HG02884 (cell line): ENCODE measurements around the gene MACO1.
"Not testable (repeated sequence)": the region's sequence is repeated elsewhere in the genome, so short reads cannot be mapped to it uniquely, and the experiment has no call there.

Experiments
- ATAC-seq: cut with Tn5 transposase; IDR thresholded peaks from one replicate; pipeline ENCODE4 v1.9.1; 2021; ENCODE audit warnings: mild to moderate bottlenecking, moderate library complexity; ENCODE audit not compliant: unreplicated experiment

The MACO1 gene

GRCh38 chr1:25451908-25452307, 21.2 kb downstream of the MACO1 start:
- ATAC-seq: no peak

- ATAC-seq: no peak
Measured at GRCh38 chr1:25456502-25456901, 25.8 kb downstream of the MACO1 start.

- ATAC-seq: no peak
Measured at GRCh38 chr1:25458541-25459298, 28.0 kb downstream of the MACO1 start.

- no peak for ATAC-seq
Measured at GRCh38 chr1:25460020-25460419, 29.3 kb downstream of the MACO1 start.

- not testable (repeated sequence) for ATAC-seq
Measured at GRCh38 chr1:25460816-25461215, 30.1 kb downstream of the MACO1 start.

GRCh38 chr1:25461849-25462248, 31.2 kb downstream of the MACO1 start:
- ATAC-seq: no peak

- ATAC-seq: no peak
Measured at GRCh38 chr1:25462732-25463131, 32.0 kb downstream of the MACO1 start.

- no peak for ATAC-seq
Measured at GRCh38 chr1:25467193-25467592, 36.5 kb downstream of the MACO1 start.

- ATAC-seq: no peak
Measured at GRCh38 chr1:25467616-25468015, 36.9 kb downstream of the MACO1 start.

GRCh38 chr1:25468033-25468432, 37.3 kb downstream of the MACO1 start:
- no peak for ATAC-seq

GRCh38 chr1:25469177-25469576, 38.5 kb downstream of the MACO1 start:
- no peak for ATAC-seq

GRCh38 chr1:25472471-25472870, 41.8 kb downstream of the MACO1 start:
- ATAC-seq: no peak

GRCh38 chr1:25473653-25474225, 43.0 kb downstream of the MACO1 start:
- no peak for ATAC-seq

GRCh38 chr1:25474439-25475047, 43.8 kb downstream of the MACO1 start:
- ATAC-seq: no peak

- ATAC-seq: no peak
Measured at GRCh38 chr1:25476186-25477097, 45.7 kb downstream of the MACO1 start.

GRCh38 chr1:25477448-25478034, 46.8 kb downstream of the MACO1 start:
- ATAC-seq: no peak

- ATAC-seq: no peak
Measured at GRCh38 chr1:25478633-25479032, 47.9 kb downstream of the MACO1 start.

GRCh38 chr1:25481625-25482024, 50.9 kb downstream of the MACO1 start:
- ATAC-seq: no peak

- no peak for ATAC-seq
Measured at GRCh38 chr1:25482211-25482610, 51.5 kb downstream of the MACO1 start.

GRCh38 chr1:25484096-25484495, 53.4 kb downstream of the MACO1 start:
- ATAC-seq: no peak

GRCh38 chr1:25484533-25484932, 53.8 kb downstream of the MACO1 start:
- ATAC-seq: no peak
